H9 (cell line): Measurements from ENCODE around the gene SHB. TPM values are rescaled to one million over a fixed set of nuclear protein-coding genes. Genes with fewer than 3 reads are reported as not detected.

Experiments used
- DNase-seq: peaks from one replicate; pipeline ENCODE4 v3.0.0-alpha.2; 2017
- H2AFZ ChIP-seq: one replicate; pipeline ENCODE4 v1.6.1; 2013; ENCODE audit warnings: mild to moderate bottlenecking, low read length, control low read depth, moderate library complexity
- H2AK5ac ChIP-seq: 2 replicates; pipeline ENCODE4 v1.6.1; 2013; ENCODE audit warnings: low read length, control low read depth, mixed read lengths; ENCODE audit not compliant: insufficient read length
- H2BK120ac ChIP-seq: one replicate; pipeline ENCODE4 v1.6.1; 2013; ENCODE audit warnings: low read depth, mild to moderate bottlenecking, low read length, control low read depth, inconsistent platforms; ENCODE audit not compliant: poor library complexity, severe bottlenecking
- H2BK12ac ChIP-seq: 2 replicates; pipeline ENCODE4 v1.6.1; 2013; ENCODE audit warnings: low read length, control low read depth, mixed read lengths, low read depth; ENCODE audit not compliant: insufficient read length
- H2BK15ac ChIP-seq: 2 replicates; pipeline ENCODE4 v1.6.1; 2013; ENCODE audit warnings: low read depth, low read length, control low read depth
- H2BK20ac ChIP-seq: one replicate; pipeline ENCODE4 v1.6.1; 2013; ENCODE audit warnings: low read depth, mild to moderate bottlenecking, low read length, control low read depth, inconsistent platforms; ENCODE audit not compliant: poor library complexity, severe bottlenecking
- H2BK5ac ChIP-seq: 2 replicates; pipeline ENCODE4 v1.6.1; 2013; ENCODE audit warnings: low read length, control low read depth, mixed read lengths; ENCODE audit not compliant: insufficient read length
- H3K14ac ChIP-seq: 2 replicates; pipeline ENCODE4 v1.6.1; 2013; ENCODE audit warnings: low read length, control low read depth; ENCODE audit not compliant: insufficient read depth
- H3K18ac ChIP-seq: 2 replicates; pipeline ENCODE4 v1.6.1; 2013; ENCODE audit warnings: low read depth, mild to moderate bottlenecking, mixed read lengths, low read length, control low read depth; ENCODE audit not compliant: insufficient read length
- H3K23ac ChIP-seq: 2 replicates; pipeline ENCODE4 v1.6.1; 2013; ENCODE audit warnings: low read length, control low read depth, mixed read lengths, low read depth; ENCODE audit not compliant: insufficient read length
- H3K23me2 ChIP-seq: 2 replicates; pipeline ENCODE4 v1.6.1; 2013; ENCODE audit warnings: low read depth, mild to moderate bottlenecking, mixed read lengths, low read length, control low read depth; ENCODE audit not compliant: insufficient read length, poor library complexity, severe bottlenecking
- H3K27ac ChIP-seq: 2 replicates; pipeline ENCODE4 v1.5.1; 2013; ENCODE audit warnings: low read length, control low read depth, mixed read lengths, low read depth; ENCODE audit not compliant: insufficient read length
- H3K27me3 ChIP-seq: 2 replicates; pipeline ENCODE4 v1.6.1; 2013; ENCODE audit warnings: low read length, control low read depth, inconsistent platforms; ENCODE audit not compliant: insufficient read depth
- H3K4ac ChIP-seq: 2 replicates; pipeline ENCODE4 v1.6.1; 2013; ENCODE audit warnings: low read depth, mild to moderate bottlenecking, control low read depth, inconsistent platforms, low read length, moderate library complexity
- H3K4me1 ChIP-seq: 2 replicates; pipeline ENCODE4 v1.6.1; 2013; ENCODE audit warnings: low read length, control low read depth, inconsistent platforms; ENCODE audit not compliant: insufficient read depth
- H3K4me2 ChIP-seq: 2 replicates; pipeline ENCODE4 v1.6.1; 2013; ENCODE audit warnings: low read length, control low read depth, mixed read lengths; ENCODE audit not compliant: insufficient read length, insufficient read depth
- H3K56ac ChIP-seq: 2 replicates; pipeline ENCODE4 v1.6.1; 2013; ENCODE audit warnings: low read depth, mild to moderate bottlenecking, mixed read lengths, low read length, control low read depth; ENCODE audit not compliant: insufficient read length
- H3K79me1 ChIP-seq: 2 replicates; pipeline ENCODE4 v1.6.1; 2013; ENCODE audit warnings: low read depth, mild to moderate bottlenecking, moderate library complexity, low read length, control low read depth, inconsistent platforms; ENCODE audit not compliant: insufficient read depth, poor library complexity, severe bottlenecking
- H3K79me2 ChIP-seq: 2 replicates; pipeline ENCODE4 v1.6.1; 2013; ENCODE audit warnings: low read length, control low read depth, inconsistent platforms; ENCODE audit not compliant: insufficient read depth
- H3K9ac ChIP-seq: 2 replicates; pipeline ENCODE4 v1.6.1; 2013; ENCODE audit warnings: low read length, control low read depth, mixed read lengths; ENCODE audit not compliant: insufficient read length; ENCODE audit errors: extremely low read depth
- H3K9me3 ChIP-seq: one replicate; pipeline ENCODE4 v1.6.1; 2013; ENCODE audit warnings: low read depth, low read length, inconsistent platforms; ENCODE audit not compliant: control insufficient read depth
- H3T11ph ChIP-seq: one replicate; pipeline ENCODE4 v1.6.1; 2013; ENCODE audit warnings: mild to moderate bottlenecking, low read length, control low read depth, inconsistent platforms
- H4K20me1 ChIP-seq: one replicate; pipeline ENCODE4 v1.6.1; 2013; ENCODE audit not compliant: control insufficient read depth, insufficient read length, insufficient read depth
- H4K5ac ChIP-seq: 2 replicates; pipeline ENCODE4 v1.6.1; 2013; ENCODE audit warnings: low read depth, mild to moderate bottlenecking, mixed read lengths, low read length, control low read depth; ENCODE audit not compliant: insufficient read length
- H4K8ac ChIP-seq: replicated peaks from 2 replicates; pipeline ENCODE4 v1.6.1; 2013; ENCODE audit warnings: low read length, control low read depth, mixed read lengths, low read depth; ENCODE audit not compliant: insufficient read length
- H4K91ac ChIP-seq: 2 replicates; pipeline ENCODE4 v1.6.1; 2013; ENCODE audit warnings: low read depth, mild to moderate bottlenecking, moderate library complexity, mixed read lengths, low read length, control low read depth; ENCODE audit not compliant: insufficient read length
- H3K27ac Mint-ChIP-seq, 3 experiments: 2 replicates in 2 of 3; 3 replicates in 1 of 3; pipeline ENCODE4 v1.8.0; 2020 to 2021; ENCODE audit warnings: mixed read lengths in 3 of 3, mild to moderate bottlenecking in 1 of 3, moderate library complexity in 1 of 3
- H3K27me3 Mint-ChIP-seq: 2 replicates; pipeline ENCODE4 v1.8.0; 2021; ENCODE audit warnings: low read depth, mild to moderate bottlenecking, moderate library complexity, mixed read lengths
- H3K36me3 Mint-ChIP-seq, 3 experiments: 2 replicates in 2 of 3; 3 replicates in 1 of 3; pipeline ENCODE4 v1.8.0; 2020 to 2021; ENCODE audit warnings: low read depth in 3 of 3, mixed read lengths in 3 of 3; ENCODE audit not compliant: insufficient read depth in 1 of 3
- H3K4me1 Mint-ChIP-seq, 2 experiments: 2 replicates each; pipeline ENCODE4 v1.8.0; 2020; ENCODE audit warnings: mixed read lengths in 2 of 2
- H3K4me3 Mint-ChIP-seq, 2 experiments: 2 replicates in 1 of 2; 3 replicates in 1 of 2; pipeline ENCODE4 v1.8.0; 2020 to 2021; ENCODE audit warnings: mild to moderate bottlenecking in 2 of 2, mixed read lengths in 2 of 2, moderate library complexity in 1 of 2
- H3K9me3 Mint-ChIP-seq, 2 experiments: 2 replicates in 1 of 2; 3 replicates in 1 of 2; pipeline ENCODE4 v1.8.0; 2020; ENCODE audit warnings: mild to moderate bottlenecking in 2 of 2, mixed read lengths in 2 of 2, moderate library complexity in 1 of 2
- CTCF ChIP-seq: fragments of 200-600 bp; sonication (generic); conservative IDR thresholded peaks from 3 replicates; pipeline ENCODE4 v1.8.0; 2021; ENCODE audit warnings: antibody characterized with exemption, mild to moderate bottlenecking
- WGBS: extraction: QIAGEN DNeasy Blood & Tissue Kit; methylation state at CpG from one replicate; pipeline ENCODE4 v1.1.7; 2013; ENCODE audit warnings: missing lambda C conversion rate, low lambda C conversion rate, mixed read lengths; ENCODE audit not compliant: insufficient read length; ENCODE audit errors: extremely low coverage; 5-methylcytosine and 5-hydroxymethylcytosine counted together
- total RNA-seq: library from RNA; stranded (reverse); gene quantifications from 2 replicates; pipeline ENCODE4 v1.2.1, GENCODE V29; 2021

The SHB gene
- total RNA-seq, 1 experiment from 2014 or later: 14.6 TPM

GRCh38 chr9:37994639-37995347 lies 74.2 kb downstream of the SHB start:
- no peaks in the 10 kb centered on the region for H3K4me1 ChIP-seq
- H3K79me2 ChIP-seq: no peaks in the 10 kb centered on the region
- no peak for TF ChIP-seq CTCF
- no peak overlapping the region for H4K91ac ChIP-seq
- H2BK20ac ChIP-seq: no peak overlapping the region
- no peak for DNase-seq
- no peak overlapping the region for H3K4me2 ChIP-seq
- no peaks in the 10 kb centered on the region for H4K20me1 ChIP-seq
- H3K14ac ChIP-seq: no peak overlapping the region
- no peak overlapping the region for H4K5ac ChIP-seq
- H3K4ac ChIP-seq: no peak overlapping the region
- H3K9me3 Mint-ChIP-seq: no peaks in the 10 kb centered on the region
- no peak overlapping the region for H3K27ac ChIP-seq
- H3K79me1 ChIP-seq: no peaks in the 10 kb centered on the region
- H3K18ac ChIP-seq: no peak overlapping the region
- H3K27ac Mint-ChIP-seq: no peak overlapping the region
- H2BK120ac ChIP-seq: no peak overlapping the region
- no peak overlapping the region for H4K8ac ChIP-seq
- no peak overlapping the region for H2BK15ac ChIP-seq
- no CpG with 5 or more reads among the region's 15 CpGs for WGBS
- no peak overlapping the region for H3T11ph ChIP-seq
- H3K9me3 ChIP-seq: no peaks in the 10 kb centered on the region
- H3K27me3 ChIP-seq: no peaks in the 10 kb centered on the region
- no peak overlapping the region for H3K4me3 Mint-ChIP-seq
- H2AFZ ChIP-seq: no peak overlapping the region
- no peaks in the 10 kb centered on the region for H3K27me3 Mint-ChIP-seq
- H2BK12ac ChIP-seq: no peak overlapping the region
- H3K56ac ChIP-seq: no peak overlapping the region
- H2BK5ac ChIP-seq: no peak overlapping the region
- H3K9ac ChIP-seq: no peak overlapping the region
- no peak overlapping the region for H2AK5ac ChIP-seq
- no peaks in the 10 kb centered on the region for H3K23me2 ChIP-seq
- H3K23ac ChIP-seq: no peak overlapping the region
- H3K4me1 Mint-ChIP-seq: peaks cover 9 to 23% of the 10 kb centered on the region in 2 experiments
- H3K36me3 Mint-ChIP-seq: no peaks in the 10 kb centered on the region
